Measurements from ENCODE around the gene STAT4.

STAT4 gene

DNA sequence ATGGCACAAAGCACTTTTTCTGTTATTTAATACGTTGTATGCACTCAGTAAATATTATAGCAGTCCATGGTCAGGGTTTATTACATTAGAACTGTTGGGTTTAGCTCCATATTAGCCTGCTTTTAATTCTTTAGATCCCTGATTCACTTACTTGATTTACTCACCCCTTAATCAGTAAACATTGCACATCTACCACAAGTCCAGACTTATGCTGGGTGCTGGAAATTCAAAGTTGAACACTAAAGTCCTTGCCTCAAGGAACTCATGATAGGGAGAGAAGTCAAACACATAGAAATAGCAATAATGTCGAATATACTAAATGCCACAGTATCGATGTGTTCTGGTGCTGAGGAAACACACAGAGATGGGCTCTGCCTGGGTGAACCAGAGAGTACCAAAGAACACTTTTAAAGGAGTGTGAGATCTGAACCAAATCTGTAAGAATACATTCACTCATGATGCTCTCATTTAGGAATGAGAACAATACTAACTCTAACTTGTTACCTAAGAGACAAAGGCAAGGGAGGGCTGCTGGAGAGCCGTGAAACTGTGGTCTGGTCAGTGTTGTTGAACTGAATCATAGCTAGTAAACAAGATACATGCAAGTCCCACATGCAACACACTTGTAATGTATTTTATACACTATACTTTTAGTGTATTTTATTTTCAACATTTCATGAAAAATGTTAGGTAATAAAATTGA is 4.9 kb downstream of the STAT4 start:
- Histone ChIP-seq H3K27ac (ENCODE audit: low read length) (no peak overlapping the region), H3K36me3 (ENCODE audit: control insufficient read depth, insufficient read depth, low read length) (no peaks in the 10 kb centered on the region), H3K4me3 (ENCODE audit: low read length) (no peak overlapping the region), H3K9me3 (ENCODE audit: control insufficient read depth, insufficient read depth, low read length) (no peaks in the 10 kb centered on the region), H3K27me3 (ENCODE audit: control insufficient read depth, insufficient read depth, low read length) (peaks cover 2% of the 10 kb centered on the region; the same call in 1 of the 2 replicates), H3K4me1 (ENCODE audit: control insufficient read depth, insufficient read depth, low read length) (no peaks in the 10 kb centered on the region)
- no peak for DNase-seq (ENCODE audit: low read depth, low spot score)
- no CpG with 5 or more reads among the region's 4 CpGs for WGBS (ENCODE audit: insufficient coverage, insufficient read length)

DNA sequence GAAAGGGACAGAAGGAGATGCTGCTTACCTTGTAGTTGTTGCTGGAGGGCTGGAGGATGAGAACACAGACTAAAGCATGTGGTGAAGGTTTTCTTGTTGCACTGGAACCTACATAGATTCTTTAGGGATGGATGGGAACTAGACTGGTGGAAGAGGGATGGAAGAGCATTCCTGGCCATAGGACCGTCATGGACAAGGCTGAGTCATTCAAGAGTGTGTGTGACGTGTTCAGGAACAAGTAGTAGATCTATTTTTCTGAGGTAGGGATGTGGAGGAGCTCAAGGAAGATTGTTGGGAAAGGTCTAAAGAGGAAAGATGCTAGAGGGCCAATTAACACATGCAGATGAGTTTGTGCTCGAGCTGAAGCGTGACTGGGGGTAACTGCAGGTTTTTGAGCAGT is 6.6 kb downstream of the STAT4 start:
- H3K27ac ChIP-seq (ENCODE audit: low read length): no peak overlapping the region
- H3K4me3 ChIP-seq (ENCODE audit: low read length): no peak overlapping the region
- no peaks in the 10 kb centered on the region for H3K36me3 ChIP-seq (ENCODE audit: control insufficient read depth, insufficient read depth, low read length)
- H3K27me3 ChIP-seq (ENCODE audit: control insufficient read depth, insufficient read depth, low read length): no peaks in the 10 kb centered on the region
- H3K9me3 ChIP-seq (ENCODE audit: control insufficient read depth, insufficient read depth, low read length): no peaks in the 10 kb centered on the region
- DNase-seq (ENCODE audit: low read depth, low spot score): no peak
- WGBS (ENCODE audit: insufficient coverage, insufficient read length): no CpG with 5 or more reads among the region's 4 CpGs
- no peaks in the 10 kb centered on the region for H3K4me1 ChIP-seq (ENCODE audit: control insufficient read depth, insufficient read depth, low read length)

GRCh38 chr2:191143791-191144190 is 7.0 kb downstream of the STAT4 start:
- Histone ChIP-seq H3K4me3 (ENCODE audit: low read length) (no peak overlapping the region), H3K36me3 (ENCODE audit: control insufficient read depth, insufficient read depth, low read length) (no peaks in the 10 kb centered on the region), H3K27ac (ENCODE audit: low read length) (no peak overlapping the region), H3K9me3 (ENCODE audit: control insufficient read depth, insufficient read depth, low read length) (no peaks in the 10 kb centered on the region), H3K4me1 (ENCODE audit: control insufficient read depth, insufficient read depth, low read length) (no peaks in the 10 kb centered on the region), H3K27me3 (ENCODE audit: control insufficient read depth, insufficient read depth, low read length) (no peaks in the 10 kb centered on the region)
- WGBS (ENCODE audit: insufficient coverage, insufficient read length): no CpG with 5 or more reads among the region's 1 CpG
- DNase-seq (ENCODE audit: low read depth, low spot score): no peak

DNA sequence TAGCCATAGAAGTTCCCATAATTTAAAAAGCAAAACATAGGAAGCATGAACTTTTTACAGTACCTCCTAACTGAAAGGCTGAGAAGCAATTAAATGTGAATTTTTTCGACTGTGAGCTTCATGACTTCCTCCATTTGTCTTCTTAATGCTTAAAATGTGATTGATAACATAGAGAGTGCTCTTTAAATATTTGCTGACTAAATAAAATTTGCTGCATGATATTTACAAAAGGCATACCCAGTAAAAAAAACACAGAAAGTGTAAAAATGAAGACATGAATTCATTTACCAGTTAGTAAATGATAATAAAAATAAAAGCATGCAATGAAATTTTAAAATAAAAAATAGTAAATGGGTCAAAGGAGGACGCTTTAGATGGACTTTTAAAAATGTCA is 21.9 kb downstream of the STAT4 start:
- Histone ChIP-seq H3K27me3 (ENCODE audit: control insufficient read depth, insufficient read depth, low read length) (no peaks in the 10 kb centered on the region), H3K4me1 (ENCODE audit: control insufficient read depth, insufficient read depth, low read length) (no peaks in the 10 kb centered on the region), H3K36me3 (ENCODE audit: control insufficient read depth, insufficient read depth, low read length) (no peaks in the 10 kb centered on the region), H3K4me3 (ENCODE audit: low read length) (no peak overlapping the region), H3K9me3 (ENCODE audit: control insufficient read depth, insufficient read depth, low read length) (no peaks in the 10 kb centered on the region), H3K27ac (ENCODE audit: low read length) (no peak overlapping the region)
- no peak for DNase-seq (ENCODE audit: low read depth, low spot score)
- WGBS (ENCODE audit: insufficient coverage, insufficient read length): no CpG with 5 or more reads among the region's 2 CpGs

DNA sequence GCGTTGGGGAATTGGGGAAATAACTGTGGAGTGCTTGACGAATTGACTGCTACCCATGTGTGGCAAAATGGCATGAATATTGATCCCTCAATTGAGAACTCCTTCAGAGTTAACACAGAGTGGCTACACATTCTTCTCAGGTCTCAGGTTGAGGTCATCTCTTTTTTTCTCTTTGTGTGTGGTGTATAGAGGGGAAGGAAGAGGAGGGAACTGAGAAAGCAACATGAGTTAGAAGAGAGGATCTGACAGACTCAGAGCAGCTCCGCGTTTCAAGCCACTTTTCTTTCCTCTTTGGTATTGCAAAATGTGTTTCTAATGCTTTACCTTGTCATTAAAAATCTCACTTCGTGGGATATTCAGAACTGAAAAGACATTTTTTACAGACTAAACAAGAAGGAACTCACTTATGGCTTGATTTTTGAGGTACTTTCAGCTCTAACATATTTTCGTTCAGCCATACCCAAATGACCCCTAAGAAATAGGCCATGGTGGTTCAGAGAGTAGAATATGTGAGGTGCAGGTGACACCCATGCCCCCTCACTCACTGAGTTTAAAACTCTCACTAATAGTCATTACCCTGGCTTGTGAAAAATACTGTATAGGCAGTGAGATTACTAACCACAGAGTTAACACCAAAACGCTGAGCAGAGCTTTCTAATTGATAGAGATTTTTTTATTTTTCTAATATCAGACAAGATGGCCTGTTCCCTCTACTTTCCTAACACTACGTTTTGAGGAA is 22.5 kb downstream of the STAT4 start:
- WGBS (ENCODE audit: insufficient coverage, insufficient read length): 100% methylated on average over 1 of the region's 8 CpGs
- no peak overlapping the region for H3K4me3 ChIP-seq (ENCODE audit: low read length)
- no peak for DNase-seq (ENCODE audit: low read depth, low spot score)

GRCh38 chr2:191127235-191127634 is 23.6 kb downstream of the STAT4 start:
- no peak overlapping the region for H3K4me3 ChIP-seq (ENCODE audit: low read length)
- no peaks in the 10 kb centered on the region for H3K4me1 ChIP-seq (ENCODE audit: control insufficient read depth, insufficient read depth, low read length)
- no peaks in the 10 kb centered on the region for H3K36me3 ChIP-seq (ENCODE audit: control insufficient read depth, insufficient read depth, low read length)
- no peaks in the 10 kb centered on the region for H3K9me3 ChIP-seq (ENCODE audit: control insufficient read depth, insufficient read depth, low read length)
- no peak for DNase-seq (ENCODE audit: low read depth, low spot score)
- no CpG with 5 or more reads among the region's 3 CpGs for WGBS (ENCODE audit: insufficient coverage, insufficient read length)
- no peaks in the 10 kb centered on the region for H3K27me3 ChIP-seq (ENCODE audit: control insufficient read depth, insufficient read depth, low read length)
- no peak overlapping the region for H3K27ac ChIP-seq (ENCODE audit: low read length)

More for the DNA sequence above, 22.5 kb downstream of the STAT4 start:
- Histone ChIP-seq H3K36me3 (ENCODE audit: control insufficient read depth, insufficient read depth, low read length) (no peaks in the 10 kb centered on the region), H3K4me1 (ENCODE audit: control insufficient read depth, insufficient read depth, low read length) (no peaks in the 10 kb centered on the region), H3K27me3 (ENCODE audit: control insufficient read depth, insufficient read depth, low read length) (no peaks in the 10 kb centered on the region), H3K9me3 (ENCODE audit: control insufficient read depth, insufficient read depth, low read length) (no peaks in the 10 kb centered on the region), H3K27ac (ENCODE audit: low read length) (no peak overlapping the region)

DNA sequence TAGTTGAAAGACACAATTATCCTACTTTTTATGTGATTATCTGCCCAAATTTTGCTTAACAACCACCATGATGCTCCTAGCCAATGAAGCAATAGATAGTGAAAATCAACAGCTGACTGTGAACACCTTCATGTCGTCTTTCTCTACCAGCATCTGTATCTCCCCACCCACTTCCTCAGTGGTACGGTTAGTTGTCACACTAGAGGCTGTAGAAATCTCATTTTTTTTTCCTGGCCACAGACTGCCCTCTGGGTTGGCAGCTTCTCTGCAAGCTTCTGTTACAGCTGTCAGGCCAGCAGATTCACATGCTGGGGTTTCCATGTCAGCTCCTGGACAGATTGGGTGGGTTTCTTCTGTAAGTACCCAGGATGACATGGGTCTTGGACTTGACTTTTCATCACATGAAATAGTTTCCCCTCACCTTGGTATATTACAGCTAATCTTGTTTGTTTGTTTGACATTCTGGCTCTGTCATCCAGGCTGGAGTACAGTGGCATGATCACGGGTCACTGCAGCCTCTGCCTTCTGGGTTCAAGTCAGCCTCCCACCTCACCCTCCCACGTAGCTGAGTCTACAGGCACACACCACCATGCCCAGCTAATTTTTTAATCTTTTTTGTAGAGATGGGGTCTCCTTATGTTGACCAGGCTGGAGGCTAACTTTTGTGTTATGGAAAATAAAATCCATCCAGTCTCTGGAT is 24.3 kb downstream of the STAT4 start:
- no peaks in the 10 kb centered on the region for H3K9me3 ChIP-seq (ENCODE audit: control insufficient read depth, insufficient read depth, low read length)
- no peaks in the 10 kb centered on the region for H3K4me1 ChIP-seq (ENCODE audit: control insufficient read depth, insufficient read depth, low read length)
- no peaks in the 10 kb centered on the region for H3K36me3 ChIP-seq (ENCODE audit: control insufficient read depth, insufficient read depth, low read length)
- DNase-seq (ENCODE audit: low read depth, low spot score): no peak
- no peak overlapping the region for H3K27ac ChIP-seq (ENCODE audit: low read length)
- no peaks in the 10 kb centered on the region for H3K27me3 ChIP-seq (ENCODE audit: control insufficient read depth, insufficient read depth, low read length)
- no peak overlapping the region for H3K4me3 ChIP-seq (ENCODE audit: low read length)
- WGBS (ENCODE audit: insufficient coverage, insufficient read length): no CpG with 5 or more reads among the region's 4 CpGs

- Histone ChIP-seq H3K4me1 (ENCODE audit: control insufficient read depth, insufficient read depth, low read length) (no peaks in the 10 kb centered on the region), H3K9me3 (ENCODE audit: control insufficient read depth, insufficient read depth, low read length) (no peaks in the 10 kb centered on the region), H3K36me3 (ENCODE audit: control insufficient read depth, insufficient read depth, low read length) (no peaks in the 10 kb centered on the region), H3K27ac (ENCODE audit: low read length) (no peak overlapping the region), H3K4me3 (ENCODE audit: low read length) (no peak overlapping the region), H3K27me3 (ENCODE audit: control insufficient read depth, insufficient read depth, low read length) (no peaks in the 10 kb centered on the region)
- DNase-seq (ENCODE audit: low read depth, low spot score): no peak
- WGBS (ENCODE audit: insufficient coverage, insufficient read length): no CpG with 5 or more reads among the region's 2 CpGs
These were observed 25.1 kb downstream of the STAT4 start for GRCh38 chr2:191125646-191126045.

GRCh38 chr2:191122638-191123294 is 28.0 kb downstream of the STAT4 start:
- Histone ChIP-seq H3K4me1 (ENCODE audit: control insufficient read depth, insufficient read depth, low read length) (no peaks in the 10 kb centered on the region), H3K27me3 (ENCODE audit: control insufficient read depth, insufficient read depth, low read length) (no peaks in the 10 kb centered on the region), H3K9me3 (ENCODE audit: control insufficient read depth, insufficient read depth, low read length) (no peaks in the 10 kb centered on the region), H3K36me3 (ENCODE audit: control insufficient read depth, insufficient read depth, low read length) (no peaks in the 10 kb centered on the region), H3K27ac (ENCODE audit: low read length) (no peak overlapping the region), H3K4me3 (ENCODE audit: low read length) (no peak overlapping the region)
- DNase-seq (ENCODE audit: low read depth, low spot score): no peak
- WGBS (ENCODE audit: insufficient coverage, insufficient read length): no CpG with 5 or more reads among the region's 2 CpGs

GRCh38 chr2:191117341-191117740 is 33.5 kb downstream of the STAT4 start:
- Histone ChIP-seq H3K9me3 (ENCODE audit: control insufficient read depth, insufficient read depth, low read length) (no peaks in the 10 kb centered on the region), H3K4me1 (ENCODE audit: control insufficient read depth, insufficient read depth, low read length) (no peaks in the 10 kb centered on the region), H3K27me3 (ENCODE audit: control insufficient read depth, insufficient read depth, low read length) (no peaks in the 10 kb centered on the region), H3K4me3 (ENCODE audit: low read length) (no peak overlapping the region), H3K36me3 (ENCODE audit: control insufficient read depth, insufficient read depth, low read length) (no peaks in the 10 kb centered on the region), H3K27ac (ENCODE audit: low read length) (no peak overlapping the region)
- DNase-seq (ENCODE audit: low read depth, low spot score): no peak
- no CpG with 5 or more reads among the region's 3 CpGs for WGBS (ENCODE audit: insufficient coverage, insufficient read length)

Measured in iPS DF 6.9 (cell line).